HG02763 (cell line): ENCODE measurements around the gene RTL1.

Source experiments
- ATAC-seq: cut with Tn5 transposase; IDR thresholded peaks from one replicate; pipeline ENCODE4 v1.9.1; 2021; ENCODE audit warnings: mild to moderate bottlenecking, moderate library complexity; ENCODE audit not compliant: unreplicated experiment

The RTL1 gene

DNA sequence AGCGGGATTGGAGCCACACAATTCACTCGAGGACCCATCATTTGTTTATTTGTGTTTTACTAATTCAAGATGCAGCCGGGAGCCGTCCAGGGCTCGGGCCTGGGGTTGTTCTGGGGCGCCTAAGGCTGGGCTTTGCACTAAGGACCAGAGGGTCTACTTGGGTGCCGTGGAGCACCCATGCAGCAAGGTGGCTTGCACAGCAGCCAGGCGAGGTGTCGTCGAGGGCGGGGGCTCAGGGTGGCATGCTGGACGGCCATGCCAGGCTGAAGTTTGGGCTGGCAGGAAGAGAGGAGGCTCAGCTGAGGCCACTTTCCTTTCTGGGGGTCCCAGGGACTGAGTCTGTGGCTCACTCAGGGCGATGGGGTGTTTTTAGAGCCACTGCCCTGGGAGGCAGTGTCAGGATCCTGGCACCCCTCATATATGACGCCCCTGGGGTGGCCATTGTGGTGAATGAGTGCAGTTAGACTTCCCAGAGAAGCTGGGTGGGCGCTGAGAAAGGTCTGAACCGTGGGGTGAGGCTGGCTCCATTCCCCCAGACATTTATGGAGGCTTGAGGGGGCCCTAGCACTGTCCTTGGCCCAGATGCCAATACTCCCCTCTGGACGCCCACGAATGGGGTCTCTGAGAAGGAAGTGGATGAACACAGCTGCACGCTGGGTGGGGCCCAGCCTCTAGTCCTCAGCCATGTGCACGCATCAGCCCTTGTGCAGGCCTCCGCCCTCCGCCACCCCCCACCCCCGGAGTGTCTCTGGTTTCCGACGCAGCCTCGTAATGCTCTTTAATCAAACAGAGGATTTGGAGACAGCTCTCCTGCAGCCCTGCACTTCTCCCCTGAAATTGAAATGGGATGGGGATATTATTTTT lies 66.3 kb downstream of the RTL1 start:
- no peak for ATAC-seq

DNA sequence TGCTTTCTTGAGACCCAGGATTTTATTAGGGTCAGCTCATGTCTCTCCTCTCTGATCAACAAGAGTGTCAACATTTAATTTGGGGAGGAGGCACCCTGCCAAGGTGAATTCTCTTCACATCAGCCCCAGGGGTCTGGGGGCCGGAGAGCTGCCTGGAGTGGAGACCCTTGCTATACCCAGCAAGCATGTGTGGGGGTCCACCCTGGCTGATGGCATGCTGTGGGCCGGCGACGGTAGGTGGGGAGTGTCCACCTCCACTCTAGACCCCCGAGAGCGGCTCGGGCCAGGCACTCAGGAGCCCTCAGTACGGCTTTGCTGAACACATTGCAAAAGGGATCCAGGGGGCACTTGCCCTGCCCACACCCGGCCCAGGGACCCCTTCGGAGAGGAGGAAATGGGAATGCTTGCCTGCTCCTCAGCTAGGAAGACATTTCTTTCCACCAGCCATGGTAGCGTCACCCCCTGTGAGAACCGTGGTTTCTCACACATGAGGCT lies 67.2 kb downstream of the RTL1 start:
- no peak for ATAC-seq

DNA sequence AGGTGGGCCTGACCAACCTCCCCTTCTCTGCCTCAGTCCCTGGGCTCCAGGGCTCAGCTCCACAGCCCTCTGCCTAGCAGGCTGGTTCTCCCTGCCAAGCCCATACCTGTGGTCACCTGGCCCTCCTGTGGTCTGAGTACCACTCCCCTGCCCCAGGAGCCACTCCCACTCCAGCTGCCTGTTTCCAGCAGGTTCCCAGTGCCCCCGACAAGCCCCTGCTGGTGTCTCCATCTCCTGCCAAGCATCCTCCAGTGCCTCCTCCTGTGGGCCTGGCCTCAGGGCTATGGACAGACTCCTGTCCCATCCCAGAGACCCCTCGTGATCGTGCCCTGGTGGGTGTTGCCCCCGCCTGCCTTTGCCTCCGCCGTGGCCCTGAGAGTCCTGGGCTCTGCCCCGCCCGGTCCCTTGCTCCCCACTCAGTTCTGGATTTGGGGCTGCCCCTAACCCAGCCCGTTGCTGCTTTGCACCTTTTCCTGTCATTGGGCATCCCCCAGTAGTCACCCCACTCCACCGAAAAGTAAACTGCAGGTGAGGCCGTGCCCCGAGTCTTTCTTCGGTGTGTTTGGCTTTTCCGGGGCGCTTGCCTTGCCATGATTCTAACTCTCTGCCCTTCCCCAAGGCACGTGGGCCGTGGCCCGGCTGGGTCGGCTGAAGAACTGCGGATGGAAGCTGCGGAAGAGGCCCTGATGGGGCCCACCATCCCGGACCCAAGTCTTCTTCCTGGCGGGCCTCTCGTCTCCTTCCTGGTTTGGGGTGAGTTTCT lies 67.8 kb downstream of the RTL1 start:
- ATAC-seq = no peak

DNA sequence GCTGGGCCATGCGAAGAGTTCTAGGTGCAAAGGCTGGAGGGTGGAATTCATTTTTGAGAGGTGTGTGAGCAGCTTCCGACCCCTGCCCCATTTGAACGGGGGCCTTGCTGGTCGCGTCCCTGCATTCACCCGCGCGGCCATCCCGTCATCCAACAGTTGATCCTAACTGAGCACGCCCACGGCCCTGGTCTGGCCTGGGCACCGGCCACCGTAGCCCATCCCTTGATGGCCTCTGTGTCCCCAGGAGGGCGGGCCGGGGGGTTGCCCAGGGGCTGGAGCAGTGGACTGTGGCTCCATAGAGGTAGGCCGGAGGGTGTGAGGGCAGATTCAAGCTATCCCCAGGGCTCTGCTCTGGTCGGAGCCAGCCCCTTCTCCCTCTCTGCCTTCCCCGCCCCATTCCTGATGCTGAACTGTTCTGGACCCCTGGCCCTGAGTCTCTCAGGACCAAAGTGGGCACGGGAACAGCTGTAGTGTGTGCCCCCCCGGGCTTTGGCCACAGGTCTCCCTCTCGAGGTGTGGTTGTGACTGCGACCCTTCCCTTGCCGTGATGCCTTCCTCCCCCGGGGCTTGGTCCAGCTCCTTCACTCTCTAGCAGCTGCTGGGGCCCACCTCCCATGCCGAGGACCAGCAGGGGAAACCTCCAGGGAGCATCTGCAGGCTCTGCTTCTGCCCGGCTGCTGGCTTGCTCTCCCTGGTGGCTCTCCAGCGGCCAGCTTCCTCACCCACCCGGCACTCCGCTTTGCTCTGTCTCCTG lies 68.6 kb downstream of the RTL1 start:
- no peak for ATAC-seq

DNA sequence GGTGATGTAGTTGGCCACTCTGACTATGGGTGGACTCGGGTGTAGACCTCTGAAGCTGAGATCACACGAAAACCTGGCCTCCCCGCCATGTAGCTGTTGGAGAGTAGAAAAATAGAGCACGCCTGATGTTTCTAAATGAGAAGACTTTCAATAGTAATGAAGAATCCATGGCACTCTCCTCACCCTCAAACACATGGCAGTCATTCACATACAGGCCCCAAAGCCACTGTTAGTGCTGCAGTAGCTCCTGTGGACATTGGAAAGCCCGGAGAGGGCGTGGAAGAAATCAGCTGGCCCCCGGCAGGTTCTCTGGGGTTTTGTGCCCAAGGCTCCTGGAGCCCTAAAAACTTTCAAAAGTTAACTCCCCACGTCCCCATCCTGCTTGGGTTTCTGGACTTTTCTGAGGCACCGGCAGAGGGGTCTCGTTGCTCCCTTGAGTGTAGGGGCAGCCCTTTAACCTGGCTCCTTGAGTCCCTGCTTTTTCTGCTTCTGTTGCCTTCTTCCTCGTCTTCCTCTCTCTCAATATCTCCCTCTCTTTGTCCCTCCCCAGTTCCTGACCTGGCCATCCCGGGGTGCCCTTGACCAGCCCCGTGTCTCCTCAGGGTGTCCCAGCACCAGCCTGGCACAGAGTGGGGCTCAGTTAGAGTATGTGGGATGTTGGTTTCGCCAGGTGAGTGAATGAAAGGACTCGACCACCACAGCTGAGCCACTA lies 69.3 kb downstream of the RTL1 start:
- ATAC-seq = no peak

DNA sequence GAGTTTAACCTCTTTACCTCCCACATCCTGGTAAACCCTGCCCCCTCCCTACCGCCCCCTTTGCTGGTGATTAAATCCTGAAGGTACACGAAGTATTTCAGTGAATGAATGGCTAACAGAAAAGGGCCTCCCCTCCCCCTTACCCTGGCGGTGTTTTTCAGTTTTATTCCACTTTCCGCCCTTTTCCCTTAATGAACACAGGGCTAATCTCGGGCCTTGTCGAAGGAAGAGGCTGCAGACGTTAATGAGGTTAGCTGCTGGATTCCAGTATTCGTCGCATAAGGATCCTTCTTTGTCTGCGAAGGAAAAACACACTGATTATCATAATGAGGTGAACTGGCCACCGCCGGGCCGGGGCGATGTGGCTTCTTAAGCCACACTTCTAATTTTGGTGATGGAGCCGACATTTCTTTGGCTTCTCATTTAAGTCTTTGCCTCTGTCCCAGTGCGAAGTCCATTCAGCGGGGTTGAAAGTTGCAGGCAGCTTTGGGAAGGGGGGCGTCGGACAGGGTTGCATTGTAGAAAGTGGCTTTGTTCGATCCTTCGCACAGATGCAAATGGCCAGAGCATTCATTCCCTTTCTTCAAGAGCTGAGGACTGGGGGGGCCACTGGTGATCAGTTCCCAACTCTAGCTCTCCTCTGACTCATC lies 71.1 kb downstream of the RTL1 start:
- ATAC-seq = no peak

DNA sequence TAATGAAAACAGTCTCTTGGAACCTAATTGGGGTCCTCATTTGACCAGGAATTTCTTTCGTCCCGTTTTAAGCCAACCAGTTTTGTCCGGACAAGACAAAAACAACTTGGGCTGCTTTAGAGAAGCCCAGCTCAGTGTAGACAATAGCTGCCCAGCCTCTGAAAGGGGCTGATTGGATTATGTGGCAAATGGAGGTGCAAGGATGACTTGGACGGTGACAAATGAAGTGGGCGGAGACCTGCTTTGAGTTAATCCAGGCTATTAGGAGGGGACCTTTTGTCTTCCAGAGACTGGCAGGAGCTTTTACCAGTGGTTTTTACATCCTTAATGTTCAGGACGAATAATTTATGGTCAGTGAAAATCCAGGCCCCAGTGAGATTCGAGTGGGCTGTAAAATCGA lies 72.8 kb downstream of the RTL1 start:
- no peak for ATAC-seq
